Dermis blood vessel endothelial cell (primary cell): Measurements from ENCODE around the gene EEF1AKMT1. TPM values are rescaled to one million over a fixed set of nuclear protein-coding genes. Genes with fewer than 3 reads are reported as not detected.
"Not testable (repeated sequence)": the region's sequence is repeated elsewhere in the genome, so short reads cannot be mapped to it uniquely, and the experiment has no call there.

Experiments
- DNase-seq: peaks from one replicate; pipeline ENCODE4 v3.0.0; 2010
- total RNA-seq: library from RNA; depleted of rRNA; stranded (reverse); fragments of >200 nt; gene quantifications from 2 replicates; pipeline ENCODE4 v1.2.3, GENCODE V29; 2014

The EEF1AKMT1 gene
- total RNA-seq, 1 donor from 2014 or later: 10.0 TPM

- no peak for DNase-seq
Measured at GRCh38 chr13:20689291-20689690, 84.5 kb downstream of the EEF1AKMT1 start.

- no peak for DNase-seq
Measured at GRCh38 chr13:20686863-20687579, 86.7 kb downstream of the EEF1AKMT1 start.

- no peak for DNase-seq
Measured at GRCh38 chr13:20686167-20686566, 87.6 kb downstream of the EEF1AKMT1 start.

GRCh38 chr13:20685092-20685491 lies 88.7 kb downstream of the EEF1AKMT1 start:
- no peak for DNase-seq

GRCh38 chr13:20684546-20684945 lies 89.2 kb downstream of the EEF1AKMT1 start:
- no peak for DNase-seq

GRCh38 chr13:20684041-20684440 lies 89.7 kb downstream of the EEF1AKMT1 start:
- DNase-seq: no peak

GRCh38 chr13:20682061-20682460 lies 91.7 kb downstream of the EEF1AKMT1 start:
- DNase-seq: no peak

- DNase-seq: not testable (repeated sequence)
Measured at GRCh38 chr13:20681481-20681880, 92.3 kb downstream of the EEF1AKMT1 start.

GRCh38 chr13:20680416-20681080 lies 93.2 kb downstream of the EEF1AKMT1 start:
- no peak for DNase-seq

- no peak for DNase-seq
Measured at GRCh38 chr13:20679879-20680278, 93.9 kb downstream of the EEF1AKMT1 start.

Other genes starting within 250 kb of the EEF1AKMT1 start
- 26.9 and 48.5 TPM in 2 replicates for gene CRYL1, start 248.1 kb downstream of the EEF1AKMT1 start, total RNA-seq
- gene IFT88, start 206.8 kb downstream of the EEF1AKMT1 start, total RNA-seq: 10.7 and 11.2 TPM in 2 replicates
- gene IL17D, start 70.3 kb downstream of the EEF1AKMT1 start, total RNA-seq: 2.7 and 3.7 TPM in 2 replicates
- 27.9 and 38.5 TPM in 2 replicates for gene XPO4, start 128.8 kb upstream of the EEF1AKMT1 start, total RNA-seq